HG02610 (cell line): ENCODE data around the gene SHH.
"Not testable (repeated sequence)": the region's sequence is repeated elsewhere in the genome, so short reads cannot be mapped to it uniquely, and the experiment has no call there.

Experiments
- ATAC-seq: cut with Tn5 transposase; IDR thresholded peaks from one replicate; pipeline ENCODE4 v1.9.1; 2021; ENCODE audit warnings: mild to moderate bottlenecking, moderate library complexity; ENCODE audit not compliant: unreplicated experiment

The SHH gene

DNA sequence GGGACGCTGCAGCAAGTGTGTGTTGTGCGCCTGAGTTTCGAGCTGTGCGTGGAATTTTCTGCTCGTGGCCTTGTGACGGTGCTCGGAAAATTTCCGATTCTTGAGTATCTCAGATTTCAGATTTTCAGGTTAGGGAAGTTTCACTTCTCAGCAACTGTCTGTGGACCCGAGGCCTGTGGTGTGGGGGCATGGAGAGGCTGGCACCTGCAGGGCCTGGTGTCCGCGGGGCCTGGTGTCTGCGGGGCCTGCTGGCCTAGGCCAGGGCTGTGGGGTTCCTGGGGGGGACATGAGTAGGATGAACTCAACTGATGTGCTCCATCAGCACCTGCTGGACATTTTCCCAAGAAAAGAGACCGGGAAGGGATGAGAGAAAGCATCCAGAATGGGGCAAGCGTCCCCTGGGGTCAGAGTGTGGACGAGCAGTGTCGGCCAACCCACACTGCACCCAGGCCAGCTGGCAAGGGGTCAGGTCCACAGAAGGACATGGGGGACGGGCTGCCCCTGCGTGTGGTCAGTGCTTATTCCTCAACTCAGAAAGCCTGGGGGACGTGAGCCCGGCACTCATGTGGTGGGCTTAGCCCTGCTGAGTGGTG lies 31.3 kb upstream of the SHH start:
- ATAC-seq, result no peak

GRCh38 chr7:155842496-155843265 lies 30.4 kb upstream of the SHH start:
- ATAC-seq, result no peak

GRCh38 chr7:155840909-155841308 lies 28.6 kb upstream of the SHH start:
- ATAC-seq, result no peak

DNA sequence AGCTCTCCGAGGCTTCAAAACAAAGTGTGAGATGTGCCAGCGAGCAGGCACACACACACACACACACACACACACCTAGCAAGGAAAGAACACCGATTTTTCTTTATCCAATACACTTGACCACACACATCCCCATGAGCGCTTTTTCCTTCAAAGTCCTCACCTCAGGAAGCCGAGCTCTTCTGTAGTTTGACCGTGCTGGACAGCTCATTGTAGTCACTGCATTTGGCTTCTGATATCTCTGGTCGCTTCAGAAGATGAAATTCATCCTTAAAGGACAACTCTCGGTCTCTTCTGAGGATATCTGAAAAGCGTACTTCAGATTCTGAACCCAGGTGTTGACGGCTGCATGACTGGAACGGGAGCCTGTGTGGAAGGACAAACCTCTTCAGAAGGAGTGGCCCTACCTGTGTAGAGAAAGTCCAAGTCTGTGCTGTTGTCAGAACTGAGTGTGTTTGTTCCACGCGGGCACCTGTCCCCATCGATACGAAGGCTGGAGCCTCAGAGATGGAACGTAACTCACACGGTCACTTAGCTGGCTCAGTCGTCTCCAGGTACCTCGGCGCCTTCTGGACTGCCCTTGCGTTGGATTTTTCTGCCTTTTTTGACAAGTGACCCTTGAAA lies 28.1 kb upstream of the SHH start:
- no peak for ATAC-seq

- ATAC-seq, result no peak
These were observed 27.2 kb upstream of the SHH start for GRCh38 chr7:155839461-155839860.

DNA sequence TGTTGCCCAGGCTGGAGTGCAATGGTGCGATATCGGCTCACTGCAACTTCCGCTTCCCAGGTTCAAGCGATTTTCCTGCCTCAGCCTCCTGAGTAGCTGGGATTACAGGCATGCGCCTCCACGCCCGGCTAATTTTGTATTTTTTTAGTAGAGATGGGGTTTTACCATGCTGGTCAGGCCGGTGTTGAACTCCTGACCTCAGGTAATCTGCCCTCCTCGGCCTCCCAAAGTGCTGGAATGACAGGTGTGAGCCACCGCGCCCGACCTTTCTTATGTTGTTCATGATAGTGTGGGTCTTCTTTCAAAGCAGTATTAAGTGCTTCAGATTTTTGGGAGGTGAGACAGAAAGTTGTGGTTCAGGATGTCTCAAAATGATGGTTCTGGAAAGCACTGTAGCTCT lies 26.0 kb upstream of the SHH start:
- not testable (repeated sequence) for ATAC-seq

DNA sequence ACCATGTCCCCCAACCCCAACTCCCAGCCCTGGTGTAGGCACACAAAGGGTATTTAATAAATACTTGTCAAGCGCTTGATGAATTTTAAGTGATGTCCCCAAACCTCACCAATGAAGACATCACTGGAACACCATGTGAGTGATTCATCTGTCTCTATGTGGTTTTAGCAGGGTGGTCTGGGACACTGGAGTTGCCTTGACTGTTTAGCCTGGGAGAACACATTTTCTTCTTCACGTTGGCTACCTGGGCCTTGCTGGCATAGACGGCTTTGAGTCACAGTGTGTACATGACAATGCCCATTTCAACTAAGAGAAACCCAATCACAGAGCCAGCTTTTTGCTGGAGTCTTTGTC lies 24.8 kb upstream of the SHH start:
- no peak for ATAC-seq

DNA sequence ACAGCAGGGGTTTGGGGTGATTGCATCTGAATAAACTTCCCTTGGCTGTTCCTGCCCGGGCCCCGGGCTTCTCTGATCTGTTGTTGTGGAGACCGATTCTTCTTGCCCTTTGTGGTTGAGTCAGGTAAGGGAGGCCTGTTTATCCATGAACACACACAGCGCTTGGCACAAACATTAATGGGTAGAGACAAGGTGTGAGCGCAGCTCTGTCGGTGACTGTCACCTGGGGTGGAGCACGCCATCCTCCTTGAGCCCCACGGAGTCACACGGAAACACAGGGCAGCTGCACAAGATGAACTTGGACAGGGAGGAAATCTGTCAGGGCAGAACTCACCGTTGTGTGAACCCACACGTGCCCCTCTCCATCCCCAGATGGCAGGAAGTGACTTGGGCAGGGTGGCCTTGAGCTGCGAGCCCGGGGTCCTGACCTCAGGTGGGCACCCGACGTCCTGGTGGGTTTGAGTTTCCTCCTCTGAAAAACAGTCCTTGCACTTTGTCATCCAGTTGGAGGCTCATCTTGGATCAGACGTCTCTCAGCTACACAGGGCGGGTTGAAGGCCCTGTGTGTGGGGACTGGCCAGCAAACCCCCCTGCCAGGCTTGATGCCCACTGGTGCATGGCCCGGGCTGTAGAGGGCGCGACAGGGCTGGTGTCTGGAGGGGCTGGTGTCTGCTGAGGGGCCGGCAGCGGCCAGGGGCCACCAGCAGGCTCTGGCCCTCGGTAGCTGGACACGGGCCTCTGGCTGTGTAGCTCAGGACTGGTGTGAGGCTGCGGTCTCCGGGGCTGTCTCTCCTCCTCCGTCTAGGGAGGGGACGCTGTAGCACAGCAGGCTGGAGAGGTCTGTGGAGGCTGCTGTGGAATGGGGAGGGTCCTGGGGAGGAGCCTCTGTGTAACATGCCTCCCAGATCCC lies 24.2 kb upstream of the SHH start:
- ATAC-seq, result no peak

GRCh38 chr7:155835446-155836215 lies 23.4 kb upstream of the SHH start:
- ATAC-seq, result no peak

GRCh38 chr7:155834486-155835048 lies 22.3 kb upstream of the SHH start:
- no peak for ATAC-seq

DNA sequence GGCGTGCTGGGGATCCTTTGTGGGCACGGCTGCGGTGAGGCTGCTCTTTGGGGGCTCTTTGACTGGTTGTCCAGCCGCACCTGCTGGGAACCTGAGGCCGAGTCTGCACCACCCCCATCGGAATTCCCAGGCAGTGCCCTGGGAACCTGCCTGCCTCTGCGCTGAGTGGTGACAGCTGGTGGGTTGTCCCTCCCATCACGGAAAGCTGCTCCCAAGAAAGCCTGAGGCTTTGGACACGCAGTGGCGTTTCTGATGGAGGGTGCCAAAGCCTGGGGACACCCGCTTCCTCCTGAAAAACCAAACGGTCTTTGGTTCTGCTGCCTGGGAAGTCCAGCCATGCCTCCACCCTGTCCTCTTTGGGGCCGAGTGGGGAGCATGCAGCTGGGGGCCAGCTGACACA lies 21.4 kb upstream of the SHH start:
- ATAC-seq, result no peak

GRCh38 chr7:155832581-155832981 lies 20.3 kb upstream of the SHH start:
- no peak for ATAC-seq

DNA sequence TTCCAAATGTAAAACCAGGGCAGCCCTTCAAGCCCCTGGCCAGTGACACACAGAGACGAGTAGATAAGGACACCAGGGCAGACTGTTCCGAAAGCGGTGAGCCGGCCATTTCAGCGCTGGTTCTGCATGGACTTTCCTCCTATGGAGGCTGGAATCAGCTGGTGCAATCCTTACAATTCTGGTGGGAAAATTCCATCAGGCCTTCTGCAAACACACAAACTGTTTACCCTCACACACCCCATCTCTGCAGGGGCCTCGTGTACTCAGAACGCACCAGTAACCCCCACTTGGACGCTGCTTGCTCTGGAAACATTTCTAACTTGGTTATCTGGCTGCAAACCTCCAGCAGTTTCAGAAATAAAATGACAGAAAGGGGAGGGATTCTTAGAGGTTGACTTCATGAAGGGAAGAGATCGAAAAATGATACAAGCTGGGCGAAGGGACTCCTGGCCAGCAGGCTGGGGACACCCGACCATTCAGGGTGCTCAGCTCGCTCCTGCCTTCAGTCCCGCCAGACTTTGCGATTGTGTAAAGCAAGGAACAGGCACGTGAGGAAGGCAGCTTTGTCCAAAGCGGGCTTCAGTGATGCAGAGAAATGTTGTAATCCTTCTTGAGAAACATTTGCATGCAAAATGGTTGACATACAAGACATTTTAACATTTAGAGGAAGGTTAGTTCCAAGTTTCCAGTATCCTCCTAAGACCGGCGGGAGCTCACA lies 19.7 kb upstream of the SHH start:
- no peak for ATAC-seq

DNA sequence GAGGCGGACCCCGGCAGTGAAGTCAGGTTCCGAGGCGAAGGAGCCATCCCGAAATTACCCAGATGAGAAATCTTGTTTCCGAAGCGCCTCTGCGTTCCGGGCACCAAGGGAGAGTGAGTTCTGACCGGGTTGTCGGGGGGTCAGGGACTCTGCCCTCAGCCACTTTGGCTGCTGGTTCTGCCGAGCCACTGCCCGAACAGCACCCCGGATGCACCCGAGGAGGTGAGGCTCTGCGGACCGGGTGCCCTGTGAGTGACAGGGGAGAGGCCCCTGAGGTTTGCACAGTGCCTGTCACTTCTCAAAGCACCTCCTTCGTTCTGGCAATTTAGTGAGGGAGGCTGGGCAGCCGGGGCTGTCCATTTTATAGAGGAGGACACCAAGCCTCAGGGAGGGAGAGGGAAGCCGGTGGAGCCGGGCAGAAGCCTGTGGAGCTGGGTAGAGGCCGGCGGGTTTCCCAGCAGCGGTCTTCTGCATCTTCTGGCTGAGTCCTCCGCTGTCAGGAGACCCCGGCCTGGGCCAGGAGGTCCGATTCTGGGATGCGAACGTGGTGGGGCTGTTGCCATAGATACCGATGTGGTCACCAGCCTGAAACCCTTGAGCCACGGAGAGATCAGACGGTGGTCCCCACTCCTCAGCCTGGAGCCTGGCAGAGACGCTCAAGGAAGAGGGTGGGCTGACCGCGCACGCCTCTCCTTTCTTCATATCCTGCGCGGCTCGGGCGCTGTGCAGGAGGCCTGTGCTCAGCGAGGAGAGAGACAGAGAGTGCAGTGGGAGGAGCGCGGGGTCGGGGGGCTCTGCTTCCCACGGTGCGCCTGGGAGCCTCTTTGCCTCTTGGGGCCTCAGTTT lies 18.9 kb upstream of the SHH start:
- no peak for ATAC-seq

- ATAC-seq, result no peak
These were observed 17.7 kb upstream of the SHH start for GRCh38 chr7:155829796-155830470.

DNA sequence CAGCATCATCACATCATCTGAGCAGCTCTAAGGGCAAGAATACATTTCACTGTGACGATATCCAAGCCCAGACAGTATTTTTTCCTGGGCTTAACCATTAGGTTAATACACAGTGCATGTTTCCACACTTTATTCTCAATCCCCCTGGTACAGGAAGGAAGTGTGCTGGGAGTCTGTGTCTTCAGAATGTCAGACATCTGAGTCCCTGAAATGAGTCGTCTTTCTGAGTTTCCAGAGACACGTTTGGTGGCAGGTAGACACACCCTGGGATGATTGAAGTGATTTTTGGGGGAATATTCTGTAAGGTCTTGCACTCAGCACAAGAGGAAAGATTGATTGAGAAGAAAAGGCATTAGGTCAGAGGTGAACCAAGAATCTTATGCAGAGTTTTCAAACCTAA lies 13.1 kb upstream of the SHH start:
- no peak for ATAC-seq

GRCh38 chr7:155824227-155824886 lies 12.1 kb upstream of the SHH start:
- ATAC-seq, result no peak

DNA sequence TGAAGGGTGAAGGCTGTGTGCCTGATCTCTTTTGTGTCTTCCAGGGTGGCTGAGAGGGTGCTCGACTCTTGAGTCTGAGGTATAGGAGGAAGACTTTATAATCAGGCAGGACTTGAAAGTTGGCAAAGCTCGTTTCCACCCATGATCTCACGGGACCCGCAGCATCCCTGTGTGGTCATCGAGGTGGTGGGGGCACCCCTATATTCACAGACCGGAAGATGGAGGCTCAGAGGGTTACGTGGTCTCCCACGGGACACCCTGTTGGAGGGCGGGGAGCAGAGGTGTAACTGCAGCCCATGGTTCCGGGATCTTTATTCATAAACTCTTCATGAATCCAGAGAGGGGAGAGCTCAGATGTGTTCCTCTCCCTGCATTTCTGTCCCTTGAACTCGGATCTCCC lies 9.6 kb upstream of the SHH start:
- ATAC-seq, result no peak
